Measurements from ENCODE around the gene ZFAND2B. TPM values are rescaled to one million over a fixed set of nuclear protein-coding genes. Genes with fewer than 3 reads are reported as not detected.
A peak's percentile ranks its signal among the peaks of the same experiment; 100 is the strongest.

The ZFAND2B gene
- total and polyA plus RNA-seq, 2 experiments from 2014 or later: 16.3 to 30.0 TPM

DNA sequence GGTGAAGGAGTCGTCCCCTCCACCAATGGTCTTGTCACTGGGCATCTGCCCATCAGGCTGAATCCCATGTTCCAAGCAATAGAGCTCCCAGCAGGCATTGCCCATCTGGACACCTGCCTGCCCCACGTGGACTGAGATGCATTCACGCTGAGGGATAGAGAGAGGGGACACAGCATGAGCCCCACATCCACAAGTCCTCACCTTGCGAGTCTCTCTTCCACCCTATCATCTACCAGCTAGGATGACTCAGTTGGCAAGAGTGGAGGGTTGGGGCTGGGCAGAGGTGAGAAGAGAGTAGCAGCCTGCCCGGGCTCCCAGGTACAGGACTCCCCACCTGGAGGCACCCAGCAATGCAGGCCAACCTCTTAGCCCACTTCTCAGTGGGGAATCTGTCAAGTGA lies 45.5 kb downstream of the ZFAND2B start:
- Histone ChIP-seq H3K4me2 (peak overlapping the region; percentile 96), H3K79me2 (replicated peaks; ENCODE audit: insufficient read depth) (no peaks in the 10 kb centered on the region), H3K36me3 (ENCODE audit: insufficient read depth) (peaks cover 3% of the 10 kb centered on the region; the same call in 1 of the 2 replicates), H2AFZ (no peak overlapping the region), H3K27me3 (ENCODE audit: insufficient read depth) (peaks cover 47% of the 10 kb centered on the region), H3K9me2 (ENCODE audit: insufficient read depth) (no peaks in the 10 kb centered on the region), H3K4me3 (peak overlapping the region; percentile 74), H3K27ac (ENCODE audit: low read depth) (no peak overlapping the region), H3F3A (replicated peaks; ENCODE audit: low read depth) (no peaks in the 10 kb centered on the region; the same call in 1 of the 2 replicates), H3K4me1 (ENCODE audit: insufficient read depth) (peaks cover 7% of the 10 kb centered on the region; the same call in 1 of the 2 replicates), H4K20me1 (replicated peaks; ENCODE audit: insufficient read depth) (no peaks in the 10 kb centered on the region)
- ATAC-seq (no peak), DNase-seq (ENCODE audit: low spot score) (no peak)
- Mint-ChIP-seq H3K4me1 (peaks cover 44% of the 10 kb centered on the region), H3K9me3 (no peaks in the 10 kb centered on the region), H3K36me3 (ENCODE audit: low read depth) (peaks cover 41% of the 10 kb centered on the region), H3K27ac (no peak overlapping the region), H3K27me3 (ENCODE audit: insufficient read depth, low read depth, poor library complexity) (peaks cover 39% of the 10 kb centered on the region), H3K4me3 (peak overlapping the region; percentile 85)
- TF ChIP-seq STAT1 (IDR thresholded peaks at IDR 0.05; ENCODE audit: unreplicated experiment): no peak

DNA sequence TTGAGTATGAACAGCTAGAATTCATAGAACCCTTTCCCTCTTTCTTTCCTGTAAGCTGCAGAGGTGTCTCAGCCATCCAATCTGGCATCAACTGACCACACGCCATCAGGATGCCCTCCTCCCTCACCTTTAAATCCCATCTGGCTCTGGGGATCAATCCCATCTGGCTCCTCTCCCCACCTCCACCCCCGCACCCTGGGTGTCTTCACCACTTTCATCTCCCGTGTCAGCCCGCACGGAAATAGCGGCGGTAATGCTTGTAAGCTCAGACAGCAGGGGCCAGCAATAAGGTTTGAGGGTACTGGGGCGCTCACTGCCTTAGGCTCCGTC lies 46.0 kb downstream of the ZFAND2B start:
- peak overlapping the region; percentile 74 for H3K4me3 ChIP-seq
- TF ChIP-seq ZNF114 (CRISPR knock-in tag; IDR thresholded peaks at IDR 0.05) (no peak), ZNF331 (CRISPR knock-in tag; IDR thresholded peaks at IDR 0.05; ENCODE audit: low read depth) (no peak), STAT1 (IDR thresholded peaks at IDR 0.05; ENCODE audit: unreplicated experiment) (no peak), EZH2 (IDR thresholded peaks at IDR 0.05; ENCODE audit: low read depth, unreplicated experiment) (no peak), JUNB (IDR thresholded peaks at IDR 0.05; ENCODE audit: unreplicated experiment) (no peak), POLR2AphosphoS5 (IDR thresholded peaks at IDR 0.05; ENCODE audit: low read depth) (no peak), CREB1 (CRISPR knock-in tag; IDR thresholded peaks at IDR 0.05; ENCODE audit: low read depth) (no peak)
- TF ChIP-seq, protein P1, sequence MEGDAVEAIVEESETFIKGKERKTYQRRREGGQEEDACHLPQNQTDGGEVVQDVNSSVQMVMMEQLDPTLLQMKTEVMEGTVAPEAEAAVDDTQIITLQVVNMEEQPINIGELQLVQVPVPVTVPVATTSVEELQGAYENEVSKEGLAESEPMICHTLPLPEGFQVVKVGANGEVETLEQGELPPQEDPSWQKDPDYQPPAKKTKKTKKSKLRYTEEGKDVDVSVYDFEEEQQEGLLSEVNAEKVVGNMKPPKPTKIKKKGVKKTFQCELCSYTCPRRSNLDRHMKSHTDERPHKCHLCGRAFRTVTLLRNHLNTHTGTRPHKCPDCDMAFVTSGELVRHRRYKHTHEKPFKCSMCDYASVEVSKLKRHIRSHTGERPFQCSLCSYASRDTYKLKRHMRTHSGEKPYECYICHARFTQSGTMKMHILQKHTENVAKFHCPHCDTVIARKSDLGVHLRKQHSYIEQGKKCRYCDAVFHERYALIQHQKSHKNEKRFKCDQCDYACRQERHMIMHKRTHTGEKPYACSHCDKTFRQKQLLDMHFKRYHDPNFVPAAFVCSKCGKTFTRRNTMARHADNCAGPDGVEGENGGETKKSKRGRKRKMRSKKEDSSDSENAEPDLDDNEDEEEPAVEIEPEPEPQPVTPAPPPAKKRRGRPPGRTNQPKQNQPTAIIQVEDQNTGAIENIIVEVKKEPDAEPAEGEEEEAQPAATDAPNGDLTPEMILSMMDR (conservative IDR thresholded peaks at IDR 0.05; ENCODE audit: low read depth in 2 of 2): no peak
- TF ChIP-seq, protein P2, sequence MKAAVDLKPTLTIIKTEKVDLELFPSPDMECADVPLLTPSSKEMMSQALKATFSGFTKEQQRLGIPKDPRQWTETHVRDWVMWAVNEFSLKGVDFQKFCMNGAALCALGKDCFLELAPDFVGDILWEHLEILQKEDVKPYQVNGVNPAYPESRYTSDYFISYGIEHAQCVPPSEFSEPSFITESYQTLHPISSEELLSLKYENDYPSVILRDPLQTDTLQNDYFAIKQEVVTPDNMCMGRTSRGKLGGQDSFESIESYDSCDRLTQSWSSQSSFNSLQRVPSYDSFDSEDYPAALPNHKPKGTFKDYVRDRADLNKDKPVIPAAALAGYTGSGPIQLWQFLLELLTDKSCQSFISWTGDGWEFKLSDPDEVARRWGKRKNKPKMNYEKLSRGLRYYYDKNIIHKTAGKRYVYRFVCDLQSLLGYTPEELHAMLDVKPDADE (IDR thresholded peaks at IDR 0.05): no peak
- TF ChIP-seq, protein P3, sequence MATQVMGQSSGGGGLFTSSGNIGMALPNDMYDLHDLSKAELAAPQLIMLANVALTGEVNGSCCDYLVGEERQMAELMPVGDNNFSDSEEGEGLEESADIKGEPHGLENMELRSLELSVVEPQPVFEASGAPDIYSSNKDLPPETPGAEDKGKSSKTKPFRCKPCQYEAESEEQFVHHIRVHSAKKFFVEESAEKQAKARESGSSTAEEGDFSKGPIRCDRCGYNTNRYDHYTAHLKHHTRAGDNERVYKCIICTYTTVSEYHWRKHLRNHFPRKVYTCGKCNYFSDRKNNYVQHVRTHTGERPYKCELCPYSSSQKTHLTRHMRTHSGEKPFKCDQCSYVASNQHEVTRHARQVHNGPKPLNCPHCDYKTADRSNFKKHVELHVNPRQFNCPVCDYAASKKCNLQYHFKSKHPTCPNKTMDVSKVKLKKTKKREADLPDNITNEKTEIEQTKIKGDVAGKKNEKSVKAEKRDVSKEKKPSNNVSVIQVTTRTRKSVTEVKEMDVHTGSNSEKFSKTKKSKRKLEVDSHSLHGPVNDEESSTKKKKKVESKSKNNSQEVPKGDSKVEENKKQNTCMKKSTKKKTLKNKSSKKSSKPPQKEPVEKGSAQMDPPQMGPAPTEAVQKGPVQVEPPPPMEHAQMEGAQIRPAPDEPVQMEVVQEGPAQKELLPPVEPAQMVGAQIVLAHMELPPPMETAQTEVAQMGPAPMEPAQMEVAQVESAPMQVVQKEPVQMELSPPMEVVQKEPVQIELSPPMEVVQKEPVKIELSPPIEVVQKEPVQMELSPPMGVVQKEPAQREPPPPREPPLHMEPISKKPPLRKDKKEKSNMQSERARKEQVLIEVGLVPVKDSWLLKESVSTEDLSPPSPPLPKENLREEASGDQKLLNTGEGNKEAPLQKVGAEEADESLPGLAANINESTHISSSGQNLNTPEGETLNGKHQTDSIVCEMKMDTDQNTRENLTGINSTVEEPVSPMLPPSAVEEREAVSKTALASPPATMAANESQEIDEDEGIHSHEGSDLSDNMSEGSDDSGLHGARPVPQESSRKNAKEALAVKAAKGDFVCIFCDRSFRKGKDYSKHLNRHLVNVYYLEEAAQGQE (IDR thresholded peaks at IDR 0.05; ENCODE audit: unreplicated experiment): no peak

More for the DNA sequence above, 46.0 kb downstream of the ZFAND2B start:
- H3K27me3 Mint-ChIP-seq (ENCODE audit: insufficient read depth, low read depth, poor library complexity): peaks cover 41% of the 10 kb centered on the region
- peaks cover 44% of the 10 kb centered on the region for H3K4me1 Mint-ChIP-seq
- no peaks in the 10 kb centered on the region for H4K20me1 ChIP-seq (replicated peaks; ENCODE audit: insufficient read depth)
- H3K36me3 Mint-ChIP-seq (ENCODE audit: low read depth): peaks cover 40% of the 10 kb centered on the region
- no peaks in the 10 kb centered on the region; the same call in 1 of the 2 replicates for H3F3A ChIP-seq (replicated peaks; ENCODE audit: low read depth)
- H3K27ac Mint-ChIP-seq: peak overlapping the region; percentile 70; the same call in 1 of the 2 replicates
- H3K27me3 ChIP-seq (ENCODE audit: insufficient read depth): peaks cover 48% of the 10 kb centered on the region
- DNase-seq (ENCODE audit: low spot score) (no peak), ATAC-seq (peak; percentile 1)
- no peak overlapping the region for H3K27ac ChIP-seq (ENCODE audit: low read depth)
- peaks cover 7% of the 10 kb centered on the region; the same call in 1 of the 2 replicates for H3K4me1 ChIP-seq (ENCODE audit: insufficient read depth)
- no peaks in the 10 kb centered on the region for H3K79me2 ChIP-seq (replicated peaks; ENCODE audit: insufficient read depth)
- peak overlapping the region; percentile 19 for H2AFZ ChIP-seq
- no peaks in the 10 kb centered on the region for H3K9me2 ChIP-seq (ENCODE audit: insufficient read depth)
- peak overlapping the region; percentile 96 for H3K4me2 ChIP-seq
- H3K36me3 ChIP-seq (ENCODE audit: insufficient read depth): peaks cover 3% of the 10 kb centered on the region; the same call in 1 of the 2 replicates
- H3K4me3 Mint-ChIP-seq: peak overlapping the region; percentile 85
- H3K9me3 Mint-ChIP-seq: no peaks in the 10 kb centered on the region

Data from GM23338 (cell line).